HepG2 (cell line): ENCODE data around the gene CISD1. TPM values are rescaled to one million over a fixed set of nuclear protein-coding genes. Genes with fewer than 3 reads are reported as not detected.
A peak's percentile ranks its signal among the peaks of the same experiment; 100 is the strongest.

Experiments used
- IRF1 ChIP-seq: sonication (generic); formaldehyde crosslinking; IDR thresholded peaks from 2 replicates; pipeline ENCODE4 v1.4.0; 2020; ENCODE audit warnings: low read depth, mild to moderate bottlenecking, missing genetic modification reagents
- KDM5A ChIP-seq: fragments of 200-600 bp; sonication (generic); IDR thresholded peaks from 2 replicates; pipeline ENCODE4 v1.7.0; 2018; ENCODE audit warnings: antibody characterized with exemption, mild to moderate bottlenecking, low read length, borderline replicate concordance
- KLF15 ChIP-seq: sonication (generic); formaldehyde crosslinking; IDR thresholded peaks from 2 replicates; pipeline ENCODE4 v1.8.1; 2023; ENCODE audit warnings: borderline replicate concordance, mild to moderate bottlenecking, inconsistent platforms, missing genetic modification reagents, mixed read lengths
- LCORL ChIP-seq, 2 experiments: fragments of 450-650 bp in 1 of 2; sonication (generic) in 1 of 2; formaldehyde crosslinking in 1 of 2; IDR thresholded peaks; 2 replicates each; pipeline versions ENCODE4 v1.5.0 to v1.6.1; 2017 to 2020; ENCODE audit warnings: antibody characterized with exemption in 1 of 2, missing genetic modification reagents in 1 of 2
- PBX3 ChIP-seq: sonication (generic); formaldehyde crosslinking; IDR thresholded peaks from 2 replicates; pipeline ENCODE4 v1.8.1; 2023; ENCODE audit warnings: missing genetic modification reagents, inconsistent platforms, borderline replicate concordance
- RFX1 ChIP-seq: fragments of 450-650 bp; IDR thresholded peaks from 2 replicates; pipeline ENCODE4 v1.6.1; 2017
- STAT5B ChIP-seq: sonication (generic); formaldehyde crosslinking; IDR thresholded peaks from 2 replicates; pipeline ENCODE4 v1.4.0; 2020; ENCODE audit warnings: missing genetic modification reagents
- ZBTB26 ChIP-seq: IDR thresholded peaks from 2 replicates; pipeline ENCODE4 v1.6.1; 2016; ENCODE audit warnings: missing compliant biosample characterization, missing genetic modification reagents, borderline replicate concordance
- ZNF280B ChIP-seq: sonication (generic); formaldehyde crosslinking; IDR thresholded peaks from 2 replicates; pipeline ENCODE4 v1.5.0; 2020; ENCODE audit warnings: missing genetic modification reagents, mild to moderate bottlenecking, borderline replicate concordance
- ZNF30 ChIP-seq: sonication (generic); formaldehyde crosslinking; IDR thresholded peaks from 2 replicates; pipeline ENCODE4 v1.5.0; 2020; ENCODE audit warnings: mild to moderate bottlenecking, missing genetic modification reagents
- ZNF44 ChIP-seq: sonication (generic); formaldehyde crosslinking; IDR thresholded peaks from 2 replicates; pipeline ENCODE4 v1.5.1; 2020; ENCODE audit warnings: mild to moderate bottlenecking, missing genetic modification reagents
- ZNF589 ChIP-seq: sonication (generic); formaldehyde crosslinking; conservative IDR thresholded peaks from 2 replicates; pipeline ENCODE4 v1.8.0; 2022; ENCODE audit warnings: mild to moderate bottlenecking, moderate library complexity, missing genetic modification reagents
- ZNF879 ChIP-seq: sonication (generic); formaldehyde crosslinking; IDR thresholded peaks from 2 replicates; pipeline ENCODE4 v1.8.1; 2023; ENCODE audit warnings: missing genetic modification reagents
- ZSCAN20 ChIP-seq: sonication (generic); formaldehyde crosslinking; IDR thresholded peaks from 2 replicates; pipeline ENCODE4 v1.4.0; 2020; ENCODE audit warnings: missing genetic modification reagents, mild to moderate bottlenecking, borderline replicate concordance
- ZZZ3 ChIP-seq: sonication (generic); formaldehyde crosslinking; IDR thresholded peaks from 2 replicates; pipeline ENCODE4 v1.4.0; 2020; ENCODE audit warnings: missing genetic modification reagents, mild to moderate bottlenecking, borderline replicate concordance
- polyA plus RNA-seq, 8 experiments: library from polyadenylated mRNA; depleted of rRNA in 3 of 8; stranded (reverse) in 7 of 8; unstranded in 1 of 8; fragments of >200 nt; fragmentation: Illumina TruSeq in 4 of 8; extraction: Trizol in 4 of 8; gene quantifications; 2 replicates each; pipeline versions ENCODE4 v1.2.1 to v1.2.3, GENCODE V29; 2011 to 2016; ENCODE audit warnings: low read depth in 4 of 8, missing spikeins in 1 of 8, mixed read lengths in 1 of 8; ENCODE audit not compliant: insufficient read depth in 1 of 8
- total RNA-seq, 5 experiments: library from RNA; depleted of rRNA; stranded (reverse); fragments of >200 nt; fragmentation: Illumina TruSeq; extraction: Trizol; gene quantifications; 2 replicates each; pipeline ENCODE4 v1.2.3, GENCODE V29; 2016; ENCODE audit warnings: low read depth in 1 of 5
- TF ChIP-seq, protein P1 (sequence below): sonication (generic); formaldehyde crosslinking; IDR thresholded peaks from 2 replicates; pipeline ENCODE4 v1.5.1; 2020; ENCODE audit warnings: missing genetic modification reagents, mild to moderate bottlenecking, borderline replicate concordance
- TF ChIP-seq, protein P2 (sequence below): fragments of 450-650 bp; IDR thresholded peaks from 2 replicates; pipeline ENCODE4 v1.6.1; 2016
- TF ChIP-seq, protein P3 (sequence below): sonication (generic); formaldehyde crosslinking; IDR thresholded peaks from 2 replicates; pipeline ENCODE4 v1.5.0; 2020; ENCODE audit warnings: missing genetic modification reagents

The CISD1 gene
- total and polyA plus RNA-seq, 2 of the 13 experiments (the other 11 are each of a cell fraction or from before 2014, with no cell fraction given): 63.4 to 78.9 TPM

GRCh38 chr10:58266826-58267712 lies 1.9 kb upstream of the CISD1 start (continued):
- TF ChIP-seq, protein P1, sequence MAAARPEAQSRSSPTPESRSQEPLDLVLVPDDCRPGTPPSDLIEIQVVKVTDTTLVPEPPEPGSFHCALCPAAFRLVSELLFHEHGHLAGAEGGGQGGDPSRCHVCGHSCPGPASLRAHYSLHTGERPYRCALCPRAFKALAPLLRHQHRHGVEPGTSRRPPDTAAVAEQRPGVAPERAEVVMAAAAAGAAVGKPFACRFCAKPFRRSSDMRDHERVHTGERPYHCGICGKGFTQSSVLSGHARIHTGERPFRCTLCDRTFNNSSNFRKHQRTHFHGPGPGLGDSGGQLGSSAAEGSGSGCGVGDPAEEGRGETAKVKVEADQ: no peak
- no peak for TF ChIP-seq RFX1
- no peak for TF ChIP-seq KDM5A
- TF ChIP-seq LCORL (IDR thresholded peaks at IDR 0.05): no peak
- TF ChIP-seq LCORL (CRISPR knock-in tag; IDR thresholded peaks at IDR 0.05): no peak
- no peak for TF ChIP-seq ZNF44 (CRISPR knock-in tag)
- TF ChIP-seq PBX3 (CRISPR knock-in tag): no peak
- TF ChIP-seq ZNF30: no peak
- TF ChIP-seq, protein P2, sequence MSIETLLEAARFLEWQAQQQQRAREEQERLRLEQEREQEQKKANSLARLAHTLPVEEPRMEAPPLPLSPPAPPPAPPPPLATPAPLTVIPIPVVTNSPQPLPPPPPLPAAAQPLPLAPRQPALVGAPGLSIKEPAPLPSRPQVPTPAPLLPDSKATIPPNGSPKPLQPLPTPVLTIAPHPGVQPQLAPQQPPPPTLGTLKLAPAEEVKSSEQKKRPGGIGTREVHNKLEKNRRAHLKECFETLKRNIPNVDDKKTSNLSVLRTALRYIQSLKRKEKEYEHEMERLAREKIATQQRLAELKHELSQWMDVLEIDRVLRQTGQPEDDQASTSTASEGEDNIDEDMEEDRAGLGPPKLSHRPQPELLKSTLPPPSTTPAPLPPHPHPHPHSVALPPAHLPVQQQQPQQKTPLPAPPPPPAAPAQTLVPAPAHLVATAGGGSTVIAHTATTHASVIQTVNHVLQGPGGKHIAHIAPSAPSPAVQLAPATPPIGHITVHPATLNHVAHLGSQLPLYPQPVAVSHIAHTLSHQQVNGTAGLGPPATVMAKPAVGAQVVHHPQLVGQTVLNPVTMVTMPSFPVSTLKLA: no peak
- TF ChIP-seq STAT5B (CRISPR knock-in tag): no peak
- TF ChIP-seq KLF15 (CRISPR knock-in tag): no peak
- TF ChIP-seq, protein P3, sequence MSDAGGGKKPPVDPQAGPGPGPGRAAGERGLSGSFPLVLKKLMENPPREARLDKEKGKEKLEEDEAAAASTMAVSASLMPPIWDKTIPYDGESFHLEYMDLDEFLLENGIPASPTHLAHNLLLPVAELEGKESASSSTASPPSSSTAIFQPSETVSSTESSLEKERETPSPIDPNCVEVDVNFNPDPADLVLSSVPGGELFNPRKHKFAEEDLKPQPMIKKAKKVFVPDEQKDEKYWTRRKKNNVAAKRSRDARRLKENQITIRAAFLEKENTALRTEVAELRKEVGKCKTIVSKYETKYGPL (CRISPR knock-in tag): no peak
- no peak; the same call in 1 of the 2 replicates for TF ChIP-seq ZNF879
- no peak for TF ChIP-seq ZSCAN20 (CRISPR knock-in tag)
- no peak for TF ChIP-seq IRF1 (CRISPR knock-in tag)
- peak; percentile 46; the same call in 1 of the 2 replicates for TF ChIP-seq ZBTB26
- TF ChIP-seq ZNF280B: peak; percentile 85; the same call in 1 of the 2 replicates
- TF ChIP-seq ZNF589 (CRISPR knock-in tag): no peak
- TF ChIP-seq ZZZ3: no peak
